Measurements from ENCODE around the gene CTXND1.

CTXND1 gene

GRCh38 chr15:80171787-80172186 lies 80.2 kb downstream of the CTXND1 start:
- no peak for TF ChIP-seq CTCF (IDR thresholded peaks at IDR 0.05)
- DNase-seq (ENCODE audit: low spot score) = no peak
- H3K27ac ChIP-seq = no peak overlapping the region

GRCh38 chr15:80170596-80170995 lies 81.4 kb downstream of the CTXND1 start:
- no peak overlapping the region for H3K4me3 ChIP-seq
- no peak for TF ChIP-seq CTCF (IDR thresholded peaks at IDR 0.05)
- no peak for DNase-seq (ENCODE audit: low spot score)
- H3K27ac ChIP-seq = no peak overlapping the region

More at GRCh38 chr15:80171787-80172186, 80.2 kb downstream of the CTXND1 start:
- no peak overlapping the region for H3K4me3 ChIP-seq

GRCh38 chr15:80169768-80170357 lies 82.2 kb downstream of the CTXND1 start:
- TF ChIP-seq CTCF (IDR thresholded peaks at IDR 0.05) = no peak
- no peak overlapping the region for H3K4me3 ChIP-seq
- no peak overlapping the region for H3K27ac ChIP-seq
- DNase-seq (ENCODE audit: low spot score) = no peak

- H3K4me3 ChIP-seq = no peak overlapping the region
- TF ChIP-seq CTCF (IDR thresholded peaks at IDR 0.05) = no peak
- no peak for DNase-seq (ENCODE audit: low spot score)
- H3K27ac ChIP-seq = no peak overlapping the region
Observed at GRCh38 chr15:80168421-80168820, 83.6 kb downstream of the CTXND1 start.

GRCh38 chr15:80167936-80168335 lies 84.1 kb downstream of the CTXND1 start:
- no peak overlapping the region for H3K27ac ChIP-seq
- H3K4me3 ChIP-seq = no peak overlapping the region
- TF ChIP-seq CTCF (IDR thresholded peaks at IDR 0.05) = no peak
- no peak for DNase-seq (ENCODE audit: low spot score)

- no peak overlapping the region for H3K27ac ChIP-seq
- no peak overlapping the region for H3K4me3 ChIP-seq
- no peak for DNase-seq (ENCODE audit: low spot score)
- no peak for TF ChIP-seq CTCF (IDR thresholded peaks at IDR 0.05)
Observed at GRCh38 chr15:80163897-80164296, 88.1 kb downstream of the CTXND1 start.

- Histone ChIP-seq H3K27ac (no peak overlapping the region), H3K4me3 (no peak overlapping the region)
- DNase-seq (ENCODE audit: low spot score) = peak; percentile 38
- TF ChIP-seq CTCF (IDR thresholded peaks at IDR 0.05) = no peak
Observed at GRCh38 chr15:80163217-80163616, 88.8 kb downstream of the CTXND1 start.

Data from coronary artery (tissue), 2 donors.